ENCODE measurements around the gene CNTNAP5.

Gene CNTNAP5

DNA sequence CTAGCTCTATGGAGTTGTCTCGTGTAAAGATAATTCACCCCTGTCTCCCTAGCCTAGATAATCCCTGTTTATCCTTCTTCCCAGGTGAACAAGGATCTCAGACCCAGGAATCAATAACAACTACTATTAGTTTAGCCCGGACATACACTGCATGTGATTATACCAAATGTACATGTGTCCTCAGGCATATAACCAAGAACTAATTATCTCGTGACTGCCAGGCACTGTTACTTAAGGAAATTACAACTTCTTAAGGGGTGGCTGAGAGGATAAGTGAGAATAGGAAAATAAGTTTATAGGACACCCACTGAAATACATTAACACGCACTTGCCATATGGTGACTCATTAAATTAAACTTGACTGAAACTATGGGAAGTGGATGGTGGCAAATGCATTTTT is 126.6 kb downstream of the CNTNAP5 start:
- no peak overlapping the region for H3K4me3 ChIP-seq (ENCODE audit: insufficient read depth in 1 of 2, low read depth in 1 of 2, low read length in 2 of 2)
- no peak overlapping the region for H2BK120ac ChIP-seq (ENCODE audit: low read depth, low read length)
- no peak overlapping the region for H3K18ac ChIP-seq (ENCODE audit: low read depth in 1 of 2, low read length in 2 of 2)
- no peak overlapping the region for H3K14ac ChIP-seq (ENCODE audit: low read length in 2 of 2)
- H2BK12ac ChIP-seq (ENCODE audit: low read length in 2 of 2): no peak overlapping the region
- H4K8ac ChIP-seq (ENCODE audit: low read length): no peak overlapping the region
- no peak overlapping the region for H3K4ac ChIP-seq (ENCODE audit: low read depth in 1 of 2, low read length in 2 of 2)
- no peaks in the 10 kb centered on the region for H3K4me1 ChIP-seq (ENCODE audit: control insufficient read depth, insufficient read depth, low read depth, low read length)
- H3K23ac ChIP-seq (ENCODE audit: low read length in 2 of 2): no peak overlapping the region
- H3K9me3 ChIP-seq (ENCODE audit: control insufficient read depth, low read length): peaks cover 9% of the 10 kb centered on the region
- H3K27me3 ChIP-seq (ENCODE audit: control insufficient read depth in 1 of 2, insufficient read depth in 1 of 2, low read length in 2 of 2): no peaks in the 10 kb centered on the region
- H3K79me1 ChIP-seq (replicated peaks; ENCODE audit: low read length, poor library complexity, severe bottlenecking): no peaks in the 10 kb centered on the region
- H3K9ac ChIP-seq (ENCODE audit: low read length): no peak overlapping the region
- H4K91ac ChIP-seq (ENCODE audit: low read length): no peak overlapping the region
- no peak overlapping the region for H2BK15ac ChIP-seq (ENCODE audit: low read depth, poor library complexity, severe bottlenecking)
- no peaks in the 10 kb centered on the region for H3K36me3 ChIP-seq (ENCODE audit: control insufficient read depth in 1 of 2, insufficient read depth in 2 of 2, low read depth in 1 of 2, low read length in 2 of 2)
- no peak overlapping the region for H2BK5ac ChIP-seq (ENCODE audit: low read depth, low read length, poor library complexity, severe bottlenecking)
- WGBS: 89% methylated on average over 3 of the region's 4 CpGs
- no peak overlapping the region for H2AK5ac ChIP-seq (ENCODE audit: low read length, severe bottlenecking)
- H3K4me2 ChIP-seq (ENCODE audit: low read length, poor library complexity, severe bottlenecking): no peak overlapping the region
- no peak for DNase-seq
- no peak overlapping the region for H2AFZ ChIP-seq (ENCODE audit: low read depth, low read length)
- no peak overlapping the region for H3K27ac ChIP-seq (ENCODE audit: low read length, poor library complexity, severe bottlenecking)

DNA sequence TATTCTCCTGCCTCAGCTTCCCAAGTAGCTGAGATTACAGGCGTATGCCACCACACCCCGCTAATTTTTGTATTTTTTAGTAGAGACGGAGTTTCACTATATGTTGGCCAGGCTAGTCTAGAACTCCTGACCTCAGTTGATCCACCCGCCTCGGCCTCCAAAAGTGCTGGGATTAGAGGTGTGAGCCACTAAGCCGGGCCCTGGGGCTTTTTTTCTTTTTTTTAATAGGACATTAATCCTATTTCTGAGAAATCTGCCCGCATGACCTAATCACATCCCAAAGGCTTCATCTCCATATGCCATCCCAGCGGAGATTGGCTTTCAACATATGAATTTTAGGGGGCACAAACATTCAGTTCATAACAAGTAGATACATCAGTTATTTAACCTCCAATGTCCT is 128.6 kb downstream of the CNTNAP5 start:
- Histone ChIP-seq H2AK5ac (ENCODE audit: low read length, severe bottlenecking) (no peak overlapping the region), H3K36me3 (ENCODE audit: control insufficient read depth in 1 of 2, insufficient read depth in 2 of 2, low read depth in 1 of 2, low read length in 2 of 2) (no peaks in the 10 kb centered on the region), H3K23ac (ENCODE audit: low read length in 2 of 2) (no peak overlapping the region), H2BK12ac (ENCODE audit: low read length in 2 of 2) (no peak overlapping the region), H2BK5ac (ENCODE audit: low read depth, low read length, poor library complexity, severe bottlenecking) (no peak overlapping the region), H3K9ac (ENCODE audit: low read length) (no peak overlapping the region), H3K27me3 (ENCODE audit: control insufficient read depth in 1 of 2, insufficient read depth in 1 of 2, low read length in 2 of 2) (no peaks in the 10 kb centered on the region), H2BK120ac (ENCODE audit: low read depth, low read length) (no peak overlapping the region), H3K4ac (ENCODE audit: low read depth in 1 of 2, low read length in 2 of 2) (no peak overlapping the region), H3K79me1 (replicated peaks; ENCODE audit: low read length, poor library complexity, severe bottlenecking) (no peaks in the 10 kb centered on the region), H3K14ac (ENCODE audit: low read length in 2 of 2) (no peak overlapping the region), H2BK15ac (ENCODE audit: low read depth, poor library complexity, severe bottlenecking) (no peak overlapping the region), H2AFZ (ENCODE audit: low read depth, low read length) (no peak overlapping the region), H3K27ac (ENCODE audit: low read length, poor library complexity, severe bottlenecking) (no peak overlapping the region), H3K4me2 (ENCODE audit: low read length, poor library complexity, severe bottlenecking) (no peak overlapping the region), H3K18ac (ENCODE audit: low read depth in 1 of 2, low read length in 2 of 2) (no peak overlapping the region), H3K4me3 (ENCODE audit: insufficient read depth in 1 of 2, low read depth in 1 of 2, low read length in 2 of 2) (no peak overlapping the region), H4K91ac (ENCODE audit: low read length) (no peak overlapping the region), H4K8ac (ENCODE audit: low read length) (no peak overlapping the region), H3K4me1 (ENCODE audit: control insufficient read depth, insufficient read depth, low read depth, low read length) (no peaks in the 10 kb centered on the region), H3K9me3 (ENCODE audit: control insufficient read depth, low read length) (peaks cover 9% of the 10 kb centered on the region)
- 89% methylated on average over 8 of the region's 8 CpGs for WGBS
- no peak for DNase-seq

DNA sequence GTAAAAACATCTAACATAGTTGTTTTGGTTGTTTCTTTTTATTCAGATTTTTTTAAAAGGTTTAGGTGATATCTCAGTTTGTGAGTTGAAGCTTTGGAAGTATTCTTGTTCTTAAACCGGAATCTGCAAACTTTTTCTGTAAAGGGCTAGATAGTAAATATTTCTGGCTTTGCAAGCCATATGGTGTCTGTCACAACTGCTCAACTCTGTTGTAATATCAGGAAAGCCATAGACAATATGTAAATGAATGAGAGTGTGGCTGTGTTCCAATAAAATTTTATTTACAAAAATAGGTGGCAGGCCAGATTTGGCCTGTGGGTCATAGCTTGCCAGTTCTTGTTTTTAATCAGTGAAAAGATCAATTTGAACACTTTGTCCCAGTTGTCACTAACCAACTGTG is 134.1 kb downstream of the CNTNAP5 start:
- Histone ChIP-seq H3K23ac (ENCODE audit: low read length in 2 of 2) (no peak overlapping the region), H3K4me3 (ENCODE audit: insufficient read depth in 1 of 2, low read depth in 1 of 2, low read length in 2 of 2) (no peak overlapping the region), H2AFZ (ENCODE audit: low read depth, low read length) (no peak overlapping the region), H2BK15ac (ENCODE audit: low read depth, poor library complexity, severe bottlenecking) (no peak overlapping the region), H3K79me1 (replicated peaks; ENCODE audit: low read length, poor library complexity, severe bottlenecking) (no peaks in the 10 kb centered on the region), H2BK120ac (ENCODE audit: low read depth, low read length) (no peak overlapping the region), H3K4ac (ENCODE audit: low read depth in 1 of 2, low read length in 2 of 2) (no peak overlapping the region), H3K18ac (ENCODE audit: low read depth in 1 of 2, low read length in 2 of 2) (no peak overlapping the region), H2AK5ac (ENCODE audit: low read length, severe bottlenecking) (no peak overlapping the region), H2BK5ac (ENCODE audit: low read depth, low read length, poor library complexity, severe bottlenecking) (no peak overlapping the region), H4K91ac (ENCODE audit: low read length) (no peak overlapping the region), H4K8ac (ENCODE audit: low read length) (no peak overlapping the region), H3K14ac (ENCODE audit: low read length in 2 of 2) (no peak overlapping the region), H3K36me3 (ENCODE audit: control insufficient read depth in 1 of 2, insufficient read depth in 2 of 2, low read depth in 1 of 2, low read length in 2 of 2) (no peaks in the 10 kb centered on the region), H2BK12ac (ENCODE audit: low read length in 2 of 2) (no peak overlapping the region), H3K4me2 (ENCODE audit: low read length, poor library complexity, severe bottlenecking) (no peak overlapping the region), H3K27me3 (ENCODE audit: control insufficient read depth in 1 of 2, insufficient read depth in 1 of 2, low read length in 2 of 2) (no peaks in the 10 kb centered on the region), H3K9ac (ENCODE audit: low read length) (no peak overlapping the region), H3K4me1 (ENCODE audit: control insufficient read depth, insufficient read depth, low read depth, low read length) (no peaks in the 10 kb centered on the region), H3K27ac (ENCODE audit: low read length, poor library complexity, severe bottlenecking) (no peak overlapping the region), H3K9me3 (ENCODE audit: control insufficient read depth, low read length) (no peaks in the 10 kb centered on the region)
- no peak for DNase-seq
- 80% methylated on average over 1 of the region's 1 CpG for WGBS

DNA sequence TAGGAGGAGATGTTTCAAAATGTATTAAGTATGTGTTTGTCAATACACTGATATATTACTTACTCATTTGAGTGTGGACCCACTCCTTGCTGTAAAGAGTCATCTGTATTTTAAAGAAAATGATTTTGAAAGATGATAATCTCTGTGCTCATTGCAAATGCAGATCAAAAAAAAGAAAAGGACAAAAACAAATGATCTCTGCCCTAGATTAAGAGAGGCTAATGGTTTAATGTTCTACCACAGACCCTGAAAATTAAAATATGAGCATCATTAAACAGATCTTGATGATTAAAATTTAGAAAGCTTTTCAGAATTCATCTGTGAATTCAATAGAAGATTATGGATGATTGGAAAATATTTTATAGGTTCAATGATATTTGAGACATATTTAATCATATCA is 136.5 kb downstream of the CNTNAP5 start:
- no peak for DNase-seq
- H2BK120ac ChIP-seq (ENCODE audit: low read depth, low read length): no peak overlapping the region
- H2AFZ ChIP-seq (ENCODE audit: low read depth, low read length): no peak overlapping the region

More for the DNA sequence above, 136.5 kb downstream of the CNTNAP5 start:
- Histone ChIP-seq H3K14ac (ENCODE audit: low read length in 2 of 2) (no peak overlapping the region), H2BK15ac (ENCODE audit: low read depth, poor library complexity, severe bottlenecking) (no peak overlapping the region), H3K79me1 (replicated peaks; ENCODE audit: low read length, poor library complexity, severe bottlenecking) (no peaks in the 10 kb centered on the region), H2AK5ac (ENCODE audit: low read length, severe bottlenecking) (no peak overlapping the region), H3K4me2 (ENCODE audit: low read length, poor library complexity, severe bottlenecking) (no peak overlapping the region), H3K9ac (ENCODE audit: low read length) (no peak overlapping the region), H3K9me3 (ENCODE audit: control insufficient read depth, low read length) (no peaks in the 10 kb centered on the region), H2BK5ac (ENCODE audit: low read depth, low read length, poor library complexity, severe bottlenecking) (no peak overlapping the region), H3K18ac (ENCODE audit: low read depth in 1 of 2, low read length in 2 of 2) (no peak overlapping the region), H4K91ac (ENCODE audit: low read length) (no peak overlapping the region), H2BK12ac (ENCODE audit: low read length in 2 of 2) (no peak overlapping the region), H3K4me1 (ENCODE audit: control insufficient read depth, insufficient read depth, low read depth, low read length) (no peaks in the 10 kb centered on the region), H3K4me3 (ENCODE audit: insufficient read depth in 1 of 2, low read depth in 1 of 2, low read length in 2 of 2) (no peak overlapping the region), H3K36me3 (ENCODE audit: control insufficient read depth in 1 of 2, insufficient read depth in 2 of 2, low read depth in 1 of 2, low read length in 2 of 2) (no peaks in the 10 kb centered on the region), H3K4ac (ENCODE audit: low read depth in 1 of 2, low read length in 2 of 2) (no peak overlapping the region), H4K8ac (ENCODE audit: low read length) (no peak overlapping the region), H3K27me3 (ENCODE audit: control insufficient read depth in 1 of 2, insufficient read depth in 1 of 2, low read length in 2 of 2) (no peaks in the 10 kb centered on the region), H3K27ac (ENCODE audit: low read length, poor library complexity, severe bottlenecking) (no peak overlapping the region), H3K23ac (ENCODE audit: low read length in 2 of 2) (no peak overlapping the region)
